ENCODE results near the gene VWDE.

The VWDE gene

DNA sequence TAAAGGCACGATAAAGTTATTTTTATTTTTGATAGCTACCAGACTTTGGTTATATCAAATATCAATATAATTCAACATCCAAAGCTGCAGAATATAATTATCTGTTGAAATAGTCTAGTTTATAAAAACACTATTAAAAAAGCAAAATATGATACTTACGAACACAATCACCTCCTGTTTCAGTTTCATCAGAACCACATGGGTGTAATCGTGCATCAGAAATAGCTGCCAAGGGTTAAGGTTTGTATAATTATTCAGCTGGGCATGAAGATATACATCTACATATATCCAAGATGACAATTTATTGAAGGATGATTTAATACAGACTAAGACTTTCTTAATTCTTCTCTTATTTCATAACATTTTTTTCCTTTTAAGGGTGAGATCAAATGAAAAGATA lies 20.3 kb downstream of the VWDE start:
- no peak for TF ChIP-seq TAF1 (IDR thresholded peaks at IDR 0.05; ENCODE audit: borderline replicate concordance, insufficient read depth, low read length)
- no peak for TF ChIP-seq SIN3A (IDR thresholded peaks at IDR 0.05; ENCODE audit: borderline replicate concordance, insufficient read depth, low read length)
- TF ChIP-seq REST (IDR thresholded peaks at IDR 0.05; ENCODE audit: insufficient read depth in 1 of 2, low read depth in 2 of 2, low read length in 2 of 2) = no peak
- no peak for TF ChIP-seq POLR2AphosphoS5 (IDR thresholded peaks at IDR 0.05; ENCODE audit: low read depth, low read length)
- no peak for TF ChIP-seq FOXP2 (optimal IDR thresholded peaks at IDR 0.05; ENCODE audit: borderline replicate concordance, extremely low read depth, extremely low read length, insufficient read depth)

DNA sequence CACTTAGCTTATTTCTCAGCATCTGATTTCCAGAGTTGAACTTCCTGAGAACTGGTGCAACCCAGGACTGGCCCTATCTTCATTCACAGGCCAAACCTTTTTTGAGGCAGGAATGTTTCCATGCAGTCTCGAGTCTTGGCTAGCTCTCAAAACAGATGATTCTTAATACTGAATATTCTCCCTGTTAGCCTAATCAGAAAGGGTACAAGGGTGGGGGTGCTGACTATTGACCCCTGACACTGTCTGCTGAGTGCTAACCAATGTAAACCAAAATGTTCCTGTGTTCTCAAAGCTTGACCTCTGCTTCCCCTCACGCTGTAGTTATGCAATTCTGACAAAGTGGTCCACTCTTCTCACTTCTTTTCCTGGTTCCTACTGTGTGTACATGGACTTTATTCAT lies 25.3 kb downstream of the VWDE start:
- no peak for TF ChIP-seq SIN3A (IDR thresholded peaks at IDR 0.05; ENCODE audit: borderline replicate concordance, insufficient read depth, low read length)
- no peak for TF ChIP-seq TAF1 (IDR thresholded peaks at IDR 0.05; ENCODE audit: borderline replicate concordance, insufficient read depth, low read length)
- no peak for TF ChIP-seq FOXP2 (optimal IDR thresholded peaks at IDR 0.05; ENCODE audit: borderline replicate concordance, extremely low read depth, extremely low read length, insufficient read depth)
- no peak for TF ChIP-seq REST (IDR thresholded peaks at IDR 0.05; ENCODE audit: insufficient read depth in 1 of 2, low read depth in 2 of 2, low read length in 2 of 2)

GRCh38 chr7:12377406-12377805 lies 26.3 kb downstream of the VWDE start:
- no peak for TF ChIP-seq REST (IDR thresholded peaks at IDR 0.05; ENCODE audit: insufficient read depth in 1 of 2, low read depth in 2 of 2, low read length in 2 of 2)

DNA sequence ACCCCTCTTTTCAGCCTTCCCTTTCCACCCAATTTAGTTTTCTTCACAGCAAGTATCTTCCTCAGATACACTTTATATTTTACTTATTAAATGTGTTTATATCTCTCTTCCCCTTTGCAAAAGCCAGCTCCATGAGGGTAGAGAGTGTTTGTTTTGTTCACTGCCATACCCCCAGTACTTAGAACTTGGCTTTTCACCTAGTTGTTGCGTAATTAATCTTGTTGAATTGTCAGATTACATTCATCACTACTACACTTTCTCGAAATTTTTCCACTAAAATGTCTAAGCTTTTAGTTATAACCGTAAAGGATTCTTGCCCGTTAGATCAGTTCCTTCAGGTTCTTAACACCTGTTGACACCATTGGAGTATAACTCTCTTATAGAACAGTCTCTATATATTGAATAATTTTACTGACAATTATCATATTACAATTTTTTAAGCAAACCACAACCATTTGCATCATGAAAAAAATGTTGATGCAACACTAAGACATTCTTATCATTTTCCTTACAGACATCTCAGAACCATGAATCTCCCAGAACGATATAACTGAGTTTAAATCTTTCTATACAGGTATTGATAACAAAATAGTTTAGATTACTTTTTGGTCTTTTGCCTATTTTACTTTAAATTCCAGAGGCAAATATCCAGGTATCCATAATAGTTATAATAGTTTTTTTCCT lies 29.9 kb downstream of the VWDE start:
- no peak for TF ChIP-seq SIN3A (IDR thresholded peaks at IDR 0.05; ENCODE audit: borderline replicate concordance, insufficient read depth, low read length)
- TF ChIP-seq POLR2AphosphoS5 (IDR thresholded peaks at IDR 0.05; ENCODE audit: low read depth, low read length) = no peak
- no peak for TF ChIP-seq FOXP2 (optimal IDR thresholded peaks at IDR 0.05; ENCODE audit: borderline replicate concordance, extremely low read depth, extremely low read length, insufficient read depth)
- no peak for TF ChIP-seq REST (IDR thresholded peaks at IDR 0.05; ENCODE audit: insufficient read depth in 1 of 2, low read depth in 2 of 2, low read length in 2 of 2)
- TF ChIP-seq TAF1 (IDR thresholded peaks at IDR 0.05; ENCODE audit: borderline replicate concordance, insufficient read depth, low read length) = no peak

GRCh38 chr7:12370249-12370648 lies 33.4 kb downstream of the VWDE start:
- no peak for TF ChIP-seq POLR2AphosphoS5 (IDR thresholded peaks at IDR 0.05; ENCODE audit: low read depth, low read length)
- TF ChIP-seq TAF1 (IDR thresholded peaks at IDR 0.05; ENCODE audit: borderline replicate concordance, insufficient read depth, low read length) = no peak
